Stomach (tissue), 4 donors: ENCODE measurements around the gene RBM18.

Experiments
- CTCF ChIP-seq, 7 experiments: fragments of 450-650 bp in 4 of 7; fragments of 200-600 bp in 3 of 7; sonication (generic) in 3 of 7; IDR thresholded peaks; one replicate each; pipeline ENCODE4 v1.5.1; 2016 to 2019; ENCODE audit warnings: antibody characterized with exemption in 7 of 7, control low read depth in 2 of 7, mild to moderate bottlenecking in 1 of 7
- EP300 ChIP-seq: sonication (generic); formaldehyde crosslinking; IDR thresholded peaks from one replicate; pipeline ENCODE4 v1.6.1; 2017; ENCODE audit warnings: antibody characterized with exemption

- TF ChIP-seq CTCF (IDR thresholded peaks at IDR 0.05) (no peak), EP300 (no peak)
These were observed 18.0 kb downstream of the RBM18 start for GRCh38 chr9:122246666-122247065.
